Caco-2 (cell line): ENCODE results near the gene MEGF6. TPM values are rescaled to one million over a fixed set of nuclear protein-coding genes. Genes with fewer than 3 reads are reported as not detected.

ENCODE experiments used
- BruUV-seq: library from RNA; stranded (reverse); fragments of 400-500 nt; replicated peaks from 2 replicates; lab custom pipeline; 2021; lab: Mats Ljungman, UMichigan
- CTCF ChIA-PET: fragments of 300-600 bp; sonication (Branson Sonifier 250); formaldehyde crosslinking; loops from one replicate; lab custom pipeline; 2022; ENCODE audit warnings: antibody characterized with exemption; lab: Charles Lee
- POLR2A ChIA-PET: fragments of 300-600 bp; sonication (Branson Sonifier 250); formaldehyde crosslinking; loops from one replicate; lab custom pipeline; 2022; ENCODE audit warnings: antibody characterized with exemption; lab: Charles Lee
- DNase-seq, 2 experiments: peaks; one replicate each; pipeline versions ENCODE4 v3.0.0 to v3.0.0-alpha.2; 2020 to 2022
- H3K27me3 ChIP-seq: replicated peaks from 2 replicates; pipeline ENCODE4 v1.6.0; 2011; ENCODE audit warnings: low read length; ENCODE audit not compliant: control insufficient read depth, insufficient read depth
- H3K36me3 ChIP-seq: 2 replicates; pipeline ENCODE4 v1.5.1; 2011; ENCODE audit warnings: low read length; ENCODE audit not compliant: control insufficient read depth, insufficient read depth
- H3K4me1 ChIP-seq: fragments of 250-450 bp; sonication (Bioruptor Pico); 2 replicates; pipeline ENCODE4 v1.5.1; 2020; ENCODE audit warnings: mild to moderate bottlenecking
- H3K4me3 ChIP-seq: 2 replicates; pipeline ENCODE4 v1.5.1; 2011; ENCODE audit warnings: low read depth, mild to moderate bottlenecking, control low read depth, low read length
- H3K9me3 ChIP-seq: fragments of 250-450 bp; sonication (Bioruptor Pico); 2 replicates; pipeline ENCODE4 v1.5.1; 2020; ENCODE audit warnings: mild to moderate bottlenecking, moderate library complexity
- H3K27ac Mint-ChIP-seq: one replicate; pipeline ENCODE4 v1.8.0; 2022; ENCODE audit warnings: mixed read lengths; ENCODE audit not compliant: unreplicated experiment
- H3K27me3 Mint-ChIP-seq: one replicate; pipeline ENCODE4 v1.8.0; 2022; ENCODE audit warnings: mixed read lengths; ENCODE audit not compliant: insufficient read depth, unreplicated experiment
- H3K36me3 Mint-ChIP-seq: one replicate; pipeline ENCODE4 v1.8.0; 2022; ENCODE audit warnings: mild to moderate bottlenecking, mixed read lengths; ENCODE audit not compliant: insufficient read depth, unreplicated experiment
- H3K4me1 Mint-ChIP-seq: one replicate; pipeline ENCODE4 v1.8.0; 2022; ENCODE audit warnings: low read depth, mixed read lengths; ENCODE audit not compliant: unreplicated experiment
- H3K4me3 Mint-ChIP-seq: one replicate; pipeline ENCODE4 v1.8.0; 2022; ENCODE audit warnings: mild to moderate bottlenecking, moderate library complexity, mixed read lengths; ENCODE audit not compliant: unreplicated experiment
- H3K9me3 Mint-ChIP-seq: one replicate; pipeline ENCODE4 v1.8.0; 2022; ENCODE audit warnings: mixed read lengths; ENCODE audit not compliant: unreplicated experiment
- intact Hi-C: fragments of 100-400 bp; cut with micrococcal nuclease; formaldehyde crosslinking; loops from one replicate; pipeline ENCODE4 v1.10.0; 2022; ENCODE audit not compliant: unreplicated experiment
- total RNA-seq: library from RNA; stranded (reverse); gene quantifications from 2 replicates; pipeline ENCODE4 v1.2.3, GENCODE V29; 2022
- TF ChIP-seq, protein P1 (sequence below), 2 experiments: fragments of 200-600 bp in 1 of 2; IDR thresholded peaks; 1 replicate in 1 of 2; 2 replicates in 1 of 2; pipeline versions ENCODE4 v1.5.1 to v1.8.0; 2011 to 2022; ENCODE audit warnings: antibody characterized with exemption in 1 of 2, control low read depth in 1 of 2, inconsistent platforms in 1 of 2, low read depth in 1 of 2, low read length in 1 of 2, mild to moderate bottlenecking in 1 of 2, moderate library complexity in 1 of 2; ENCODE audit not compliant: insufficient read depth in 1 of 2, severe bottlenecking in 1 of 2, unreplicated experiment in 1 of 2

MEGF6 gene
- total RNA-seq, 1 experiment from 2014 or later, result 13.3 TPM

GRCh38 chr1:3657096-3657475, 45.8 kb upstream of the MEGF6 start:
- no peak overlapping the region for H3K4me3 Mint-ChIP-seq
- POLR2A ChIA-PET, result no interaction called here
- intact Hi-C loops, result no loop called here

GRCh38 chr1:3656450-3657095, 45.3 kb upstream of the MEGF6 start:
- no peaks in the 10 kb centered on the region for H3K4me1 Mint-ChIP-seq
- intact Hi-C loops, result no loop called here
- H3K4me3 Mint-ChIP-seq, result no peak overlapping the region
- no peaks in the 10 kb centered on the region for H3K9me3 Mint-ChIP-seq
- ChIA-PET CTCF (no interaction called here), POLR2A (interaction anchor here (0.7 kb wide), 1 partner anchor 125 kb away, joined by 3 read pairs; no protein-coding TSS in a partner anchor)
- no peak for DNase-seq
- Histone ChIP-seq H3K4me3 (no peak overlapping the region), H3K4me1 (0 out of 2 replicates have a peak, but pooled peaks cover 5% of the 10 kb centered on the region), H3K9me3 (no peaks in the 10 kb centered on the region), H3K36me3 (no peaks in the 10 kb centered on the region), H3K27me3 (no peaks in the 10 kb centered on the region)
- TF ChIP-seq, protein P1, sequence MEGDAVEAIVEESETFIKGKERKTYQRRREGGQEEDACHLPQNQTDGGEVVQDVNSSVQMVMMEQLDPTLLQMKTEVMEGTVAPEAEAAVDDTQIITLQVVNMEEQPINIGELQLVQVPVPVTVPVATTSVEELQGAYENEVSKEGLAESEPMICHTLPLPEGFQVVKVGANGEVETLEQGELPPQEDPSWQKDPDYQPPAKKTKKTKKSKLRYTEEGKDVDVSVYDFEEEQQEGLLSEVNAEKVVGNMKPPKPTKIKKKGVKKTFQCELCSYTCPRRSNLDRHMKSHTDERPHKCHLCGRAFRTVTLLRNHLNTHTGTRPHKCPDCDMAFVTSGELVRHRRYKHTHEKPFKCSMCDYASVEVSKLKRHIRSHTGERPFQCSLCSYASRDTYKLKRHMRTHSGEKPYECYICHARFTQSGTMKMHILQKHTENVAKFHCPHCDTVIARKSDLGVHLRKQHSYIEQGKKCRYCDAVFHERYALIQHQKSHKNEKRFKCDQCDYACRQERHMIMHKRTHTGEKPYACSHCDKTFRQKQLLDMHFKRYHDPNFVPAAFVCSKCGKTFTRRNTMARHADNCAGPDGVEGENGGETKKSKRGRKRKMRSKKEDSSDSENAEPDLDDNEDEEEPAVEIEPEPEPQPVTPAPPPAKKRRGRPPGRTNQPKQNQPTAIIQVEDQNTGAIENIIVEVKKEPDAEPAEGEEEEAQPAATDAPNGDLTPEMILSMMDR (IDR thresholded peaks at IDR 0.05; ENCODE audit: insufficient read depth in 1 of 2, low read depth in 1 of 2, low read length in 1 of 2, severe bottlenecking in 1 of 2, unreplicated experiment in 1 of 2), result no peak
- no TSS peak for BruUV-seq
- no peaks in the 10 kb centered on the region for H3K27me3 Mint-ChIP-seq
- peaks cover 10% of the 10 kb centered on the region for H3K36me3 Mint-ChIP-seq
- no peak overlapping the region for H3K27ac Mint-ChIP-seq

More at GRCh38 chr1:3657096-3657475, 45.8 kb upstream of the MEGF6 start:
- Mint-ChIP-seq H3K27ac (no peak overlapping the region), H3K9me3 (no peaks in the 10 kb centered on the region), H3K36me3 (peaks cover 10% of the 10 kb centered on the region), H3K4me1 (no peaks in the 10 kb centered on the region), H3K27me3 (no peaks in the 10 kb centered on the region)
- Histone ChIP-seq H3K27me3 (no peaks in the 10 kb centered on the region), H3K4me1 (0 out of 2 replicates have a peak, but pooled peaks cover 5% of the 10 kb centered on the region), H3K9me3 (no peaks in the 10 kb centered on the region), H3K36me3 (no peaks in the 10 kb centered on the region), H3K4me3 (no peak overlapping the region)
- BruUV-seq, result no TSS peak
- CTCF ChIA-PET, result no interaction called here
- no peak for DNase-seq
- TF ChIP-seq, protein P1 (IDR thresholded peaks at IDR 0.05; ENCODE audit: insufficient read depth in 1 of 2, low read depth in 1 of 2, low read length in 1 of 2, severe bottlenecking in 1 of 2, unreplicated experiment in 1 of 2), result no peak

DNA sequence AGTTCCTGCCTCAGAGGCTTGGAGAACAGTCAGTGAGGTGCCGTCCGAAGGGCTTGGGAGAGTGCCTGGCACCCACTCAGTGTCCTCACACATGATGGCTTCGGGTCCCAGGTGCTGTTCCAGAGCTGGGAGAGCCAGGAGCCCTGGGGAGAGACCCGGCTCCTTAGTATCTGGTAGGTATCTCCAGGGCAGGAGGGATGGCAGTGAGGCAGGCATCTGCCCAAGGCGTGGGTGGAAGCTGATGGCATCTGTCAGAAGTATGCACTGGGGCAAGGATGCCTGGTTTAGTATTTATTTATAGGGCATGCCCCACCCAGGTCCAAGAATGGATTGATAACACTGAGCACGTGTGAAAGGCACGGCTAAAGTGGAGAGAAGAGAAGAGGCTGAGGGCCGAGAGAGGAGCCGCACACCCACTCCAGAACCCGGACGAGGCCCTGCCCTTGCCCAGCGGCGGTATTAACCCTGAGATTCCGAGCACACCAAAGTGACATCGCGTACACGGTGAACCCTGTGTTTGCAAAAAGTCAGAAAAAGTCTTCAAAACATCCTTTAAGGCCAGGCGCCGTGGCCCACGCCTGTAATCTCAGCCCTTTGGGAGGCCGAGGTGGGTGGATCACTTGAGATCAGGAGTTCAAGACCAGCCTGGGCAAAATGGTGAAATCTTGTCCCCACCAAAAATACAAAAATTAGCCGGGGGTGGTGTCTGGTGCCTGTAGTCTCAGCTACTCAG, 43.4 kb upstream of the MEGF6 start:
- no peak for DNase-seq
- Histone ChIP-seq H3K36me3 (no peaks in the 10 kb centered on the region), H3K4me1 (peaks cover 9% of the 10 kb centered on the region; the same call in 1 of the 2 replicates), H3K4me3 (no peak overlapping the region), H3K9me3 (no peaks in the 10 kb centered on the region), H3K27me3 (no peaks in the 10 kb centered on the region)
- BruUV-seq, result no TSS peak
- TF ChIP-seq, protein P1 (IDR thresholded peaks at IDR 0.05; ENCODE audit: insufficient read depth in 1 of 2, low read depth in 1 of 2, low read length in 1 of 2, severe bottlenecking in 1 of 2, unreplicated experiment in 1 of 2), result no peak
- Mint-ChIP-seq H3K4me3 (no peak overlapping the region), H3K36me3 (peaks cover 10% of the 10 kb centered on the region), H3K27me3 (no peaks in the 10 kb centered on the region), H3K9me3 (no peaks in the 10 kb centered on the region), H3K27ac (no peak overlapping the region), H3K4me1 (no peaks in the 10 kb centered on the region)
- POLR2A ChIA-PET, result no interaction called here
- CTCF ChIA-PET, result no interaction called here
- intact Hi-C loops, result no loop called here
